Panc1 (cell line): ENCODE data around the gene CFAP119. TPM values are rescaled to one million over a fixed set of nuclear protein-coding genes. Genes with fewer than 3 reads are reported as not detected.
A peak's percentile ranks its signal among the peaks of the same experiment; 100 is the strongest.

Experiments used
- ATAC-seq: fragments of 200-7000 bp; cut with Tn5 transposase; 2 replicates; pipeline ENCODE4 v1.9.1; 2020; ENCODE audit warnings: mild to moderate bottlenecking, moderate library complexity
- BruUV-seq: library from RNA; stranded (reverse); fragments of 400-500 nt; replicated peaks from 2 replicates; lab custom pipeline; 2021; lab: Mats Ljungman, UMichigan
- CTCF ChIA-PET: fragments of 300-600 bp; sonication (Branson Sonifier 250); formaldehyde crosslinking; loops from one replicate; lab custom pipeline; 2022; ENCODE audit warnings: antibody characterized with exemption; lab: Charles Lee
- POLR2A ChIA-PET: fragments of 300-600 bp; sonication (Branson Sonifier 250); formaldehyde crosslinking; loops from one replicate; lab custom pipeline; 2022; ENCODE audit warnings: antibody characterized with exemption; lab: Charles Lee
- DNase-seq: peaks from one replicate; pipeline ENCODE4 v3.0.0-alpha.2; 2010; ENCODE audit warnings: low read depth, low spot score
- H3K27ac ChIP-seq: 2 replicates; pipeline ENCODE4 v1.5.1; 2011; ENCODE audit warnings: mild to moderate bottlenecking, low read length, inconsistent platforms
- H3K27me3 ChIP-seq: fragments of 200-500 bp; sonication (Bioruptor generic); 2 replicates; pipeline ENCODE4 v1.6.0; 2014; ENCODE audit warnings: low read length, inconsistent platforms; ENCODE audit not compliant: control insufficient read depth, insufficient read depth
- H3K36me3 ChIP-seq: fragments of 200-500 bp; sonication (Bioruptor generic); 2 replicates; pipeline ENCODE4 v1.5.1; 2014; ENCODE audit warnings: inconsistent platforms, mild to moderate bottlenecking, low read length, moderate library complexity; ENCODE audit not compliant: control insufficient read depth, insufficient read depth
- H3K4me1 ChIP-seq: 2 replicates; pipeline ENCODE4 v1.5.1; 2011; ENCODE audit warnings: inconsistent platforms, mild to moderate bottlenecking, low read length, moderate library complexity; ENCODE audit not compliant: control insufficient read depth, insufficient read depth
- H3K4me3 ChIP-seq, 2 experiments: 2 replicates each; pipeline ENCODE4 v1.5.1; 2011 to 2012; ENCODE audit warnings: low read depth in 2 of 2, low read length in 2 of 2, mild to moderate bottlenecking in 2 of 2, inconsistent platforms in 1 of 2, moderate library complexity in 1 of 2
- H3K9me3 ChIP-seq: fragments of 200-500 bp; sonication (Bioruptor generic); 2 replicates; pipeline ENCODE4 v1.5.1; 2014; ENCODE audit warnings: low read depth, mild to moderate bottlenecking, inconsistent platforms, low read length, moderate library complexity; ENCODE audit not compliant: control insufficient read depth, insufficient read depth
- CTCF ChIP-seq: fragments of 450-650 bp; IDR thresholded peaks from 2 replicates; pipeline ENCODE4 v1.5.1; 2017; ENCODE audit warnings: mild to moderate bottlenecking
- POLR2AphosphoS5 ChIP-seq: IDR thresholded peaks from 2 replicates; pipeline ENCODE4 v1.6.1; 2012; ENCODE audit warnings: mild to moderate bottlenecking, low read depth, low read length, moderate library complexity
- REST ChIP-seq, 2 experiments: IDR thresholded peaks; 2 replicates each; pipeline ENCODE4 v1.6.1; 2011 to 2012; ENCODE audit warnings: low read depth in 2 of 2, control low read depth in 1 of 2, low read length in 1 of 2, mild to moderate bottlenecking in 1 of 2, moderate library complexity in 1 of 2; ENCODE audit not compliant: insufficient read depth in 1 of 2
- SIN3A ChIP-seq: IDR thresholded peaks from 2 replicates; pipeline ENCODE4 v1.6.1; 2012; ENCODE audit warnings: low read depth, mild to moderate bottlenecking, low read length, moderate library complexity, borderline replicate concordance; ENCODE audit not compliant: insufficient read depth
- TCF7L2 ChIP-seq: IDR thresholded peaks from 2 replicates; pipeline ENCODE4 v1.6.1; 2011; ENCODE audit warnings: mild to moderate bottlenecking, low read depth, low read length, inconsistent platforms
- in situ Hi-C: cut with HindIII; loops from 2 replicates; pipeline ENCODE4 v1.10.0; 2016; ENCODE audit warnings: low sequenced_read_pairs, low pct_unique_long_range_greater_than_20kb
- intact Hi-C: fragments of 100-400 bp; cut with micrococcal nuclease; formaldehyde crosslinking; loops from one replicate; pipeline ENCODE4 v1.10.0; 2022; ENCODE audit not compliant: unreplicated experiment
- total RNA-seq: library from RNA; stranded (reverse); gene quantifications from one replicate; pipeline ENCODE4 v1.2.1, GENCODE V29; 2021; ENCODE audit not compliant: unreplicated experiment

Gene CFAP119
- total RNA-seq, 1 experiment from 2014 or later, result 21.0 TPM

GRCh38 chr16:30722443-30722842, 39.4 kb downstream of the CFAP119 start:
- DNase-seq (no peak), ATAC-seq (no peak)
- ChIA-PET POLR2A (interaction anchor here (0.5 kb wide), 1 partner anchor 197 kb away, joined by 13 read pairs; no protein-coding TSS in a partner anchor), CTCF (no interaction called here)
- H3K27me3 ChIP-seq, result no peaks in the 10 kb centered on the region
- no peaks in the 10 kb centered on the region for H3K9me3 ChIP-seq
- in situ Hi-C loops, result no loop called here
- H3K27ac ChIP-seq, result no peak overlapping the region
- H3K4me1 ChIP-seq, result no peaks in the 10 kb centered on the region
- TF ChIP-seq CTCF, result no peak
- TF ChIP-seq REST (IDR thresholded peaks at IDR 0.05; ENCODE audit: insufficient read depth in 1 of 2, low read depth in 2 of 2, low read length in 1 of 2), result no peak
- TF ChIP-seq SIN3A, result no peak
- TF ChIP-seq POLR2AphosphoS5, result no peak
- no peak for TF ChIP-seq TCF7L2
- H3K4me3 ChIP-seq, result no peak overlapping the region
- BruUV-seq, result no TSS peak
- intact Hi-C loops, result no loop called here
- peaks cover 30% of the 10 kb centered on the region for H3K36me3 ChIP-seq

GRCh38 chr16:30721606-30722005, 40.3 kb downstream of the CFAP119 start:
- ChIA-PET CTCF (no interaction called here), POLR2A (interaction anchor here (0.5 kb wide), 1 partner anchor 197 kb away, joined by 13 read pairs; no protein-coding TSS in a partner anchor)
- BruUV-seq, result no TSS peak
- DNase-seq, result no peak
- no peaks in the 10 kb centered on the region for H3K9me3 ChIP-seq
- peak; percentile 34; the same call in 1 of the 2 replicates for ATAC-seq
- no peak overlapping the region for H3K4me3 ChIP-seq
- H3K27me3 ChIP-seq, result no peaks in the 10 kb centered on the region
- no peaks in the 10 kb centered on the region for H3K4me1 ChIP-seq
- H3K27ac ChIP-seq, result no peak overlapping the region
- in situ Hi-C loops, result no loop called here
- intact Hi-C loops, result no loop called here
- TF ChIP-seq POLR2AphosphoS5 (no peak), TCF7L2 (no peak), CTCF (no peak), SIN3A (no peak), REST (IDR thresholded peaks at IDR 0.05; ENCODE audit: insufficient read depth in 1 of 2, low read depth in 2 of 2, low read length in 1 of 2) (no peak)
- H3K36me3 ChIP-seq, result peaks cover 32% of the 10 kb centered on the region
